IMR-90 (cell line): Measurements from ENCODE around the gene COA1. TPM values are rescaled to one million over a fixed set of nuclear protein-coding genes. Genes with fewer than 3 reads are reported as not detected.

Source experiments
- ATAC-seq: fragments of 200-7000 bp; cut with Tn5 transposase; 2 replicates; pipeline ENCODE4 v1.9.1; 2020; ENCODE audit warnings: low read depth, mild to moderate bottlenecking, moderate library complexity
- BruUV-seq: library from RNA; stranded (reverse); fragments of 400-500 nt; replicated peaks from 2 replicates; lab custom pipeline; 2021; lab: Mats Ljungman, UMichigan
- CTCF ChIA-PET: fragments of 300-600 bp; formaldehyde crosslinking; extraction: SDS; loops from one replicate; lab custom pipeline; 2021; ENCODE audit warnings: antibody characterized with exemption; lab: Yijun Ruan, JAX
- POLR2A ChIA-PET: fragments of 300-600 bp; sonication (Branson Sonifier 250); formaldehyde crosslinking; loops from one replicate; lab custom pipeline; 2022; ENCODE audit warnings: antibody characterized with exemption; ENCODE audit not compliant: unreplicated experiment; lab: Charles Lee
- DNase-seq: peaks from one replicate; pipeline ENCODE4 v3.0.0; 2013
- H2AFZ ChIP-seq: replicated peaks from 2 replicates; pipeline ENCODE3; 2013; ENCODE audit warnings: low read length, mild to moderate bottlenecking; ENCODE audit not compliant: poor library complexity
- H2AK5ac ChIP-seq: 2 replicates; pipeline ENCODE4 v1.6.1; 2013; ENCODE audit warnings: low read depth, low read length, inconsistent platforms
- H2AK9ac ChIP-seq: replicated peaks from 2 replicates; pipeline ENCODE3; 2013; ENCODE audit warnings: mild to moderate bottlenecking, low read depth, low read length, moderate library complexity; ENCODE audit not compliant: poor library complexity
- H2BK120ac ChIP-seq: 2 replicates; pipeline ENCODE4 v1.6.1; 2013; ENCODE audit warnings: low read depth, low read length, inconsistent platforms
- H2BK15ac ChIP-seq: 3 replicates; pipeline ENCODE4 v1.6.1; 2013; ENCODE audit warnings: low read depth, low read length, inconsistent platforms
- H2BK20ac ChIP-seq: 2 replicates; pipeline ENCODE4 v1.6.1; 2013; ENCODE audit warnings: low read depth, mild to moderate bottlenecking, inconsistent platforms, low read length, moderate library complexity
- H2BK5ac ChIP-seq: 2 replicates; pipeline ENCODE4 v1.6.1; 2013; ENCODE audit warnings: mild to moderate bottlenecking, low read depth, low read length, inconsistent platforms; ENCODE audit not compliant: poor library complexity, severe bottlenecking
- H3K14ac ChIP-seq: replicated peaks from 2 replicates; pipeline ENCODE4 v1.6.1; 2013; ENCODE audit warnings: low read depth, low read length, inconsistent platforms
- H3K18ac ChIP-seq: 2 replicates; pipeline ENCODE4 v1.6.1; 2013; ENCODE audit warnings: low read depth, low read length, control low read depth
- H3K23ac ChIP-seq: 2 replicates; pipeline ENCODE4 v1.6.1; 2013; ENCODE audit warnings: low read depth, low read length, inconsistent platforms
- H3K27ac ChIP-seq: 2 replicates; pipeline ENCODE4 v1.5.1; 2013; ENCODE audit warnings: mild to moderate bottlenecking, control low read depth, low read length; ENCODE audit not compliant: insufficient read depth
- H3K27me3 ChIP-seq: 2 replicates; pipeline ENCODE4 v1.6.1; 2013; ENCODE audit warnings: low read length; ENCODE audit not compliant: control insufficient read depth, insufficient read depth
- H3K36me3 ChIP-seq: 2 replicates; pipeline ENCODE4 v1.6.1; 2013; ENCODE audit warnings: low read length, mixed read lengths; ENCODE audit not compliant: control insufficient read depth, insufficient read depth
- H3K4ac ChIP-seq: 2 replicates; pipeline ENCODE4 v1.6.1; 2013; ENCODE audit warnings: low read depth, low read length, inconsistent platforms
- H3K4me1 ChIP-seq: 2 replicates; pipeline ENCODE4 v1.6.1; 2013; ENCODE audit warnings: low read length, mixed read lengths; ENCODE audit not compliant: control insufficient read depth, insufficient read depth
- H3K4me2 ChIP-seq: 2 replicates; pipeline ENCODE4 v1.6.1; 2013; ENCODE audit warnings: low read depth, mild to moderate bottlenecking, control low read depth, low read length, moderate library complexity
- H3K4me3 ChIP-seq: 2 replicates; pipeline ENCODE4 v1.5.1; 2013; ENCODE audit warnings: low read depth, mild to moderate bottlenecking, control low read depth, low read length, moderate library complexity; ENCODE audit not compliant: insufficient read depth
- H3K56ac ChIP-seq: 2 replicates; pipeline ENCODE4 v1.6.1; 2013; ENCODE audit warnings: low read length, inconsistent platforms; ENCODE audit not compliant: insufficient read depth; ENCODE audit errors: extremely low read depth
- H3K79me1 ChIP-seq, 2 experiments: 2 replicates each; pipeline ENCODE4 v1.6.1; 2013; ENCODE audit warnings: low read length in 2 of 2, inconsistent platforms in 1 of 2, low read depth in 1 of 2
- H3K9ac ChIP-seq: 2 replicates; pipeline ENCODE4 v1.6.1; 2013; ENCODE audit warnings: low read depth, low read length, control low read depth
- H3K9me1 ChIP-seq: 2 replicates; pipeline ENCODE4 v1.6.1; 2013; ENCODE audit warnings: low read length, inconsistent platforms; ENCODE audit not compliant: insufficient read depth
- H3K9me3 ChIP-seq: 2 replicates; pipeline ENCODE4 v1.6.1; 2013; ENCODE audit warnings: low read length; ENCODE audit not compliant: control insufficient read depth, insufficient read depth
- H4K20me1 ChIP-seq: 2 replicates; pipeline ENCODE4 v1.6.1; 2013; ENCODE audit warnings: low read length, inconsistent platforms; ENCODE audit not compliant: insufficient read depth
- H4K5ac ChIP-seq: 2 replicates; pipeline ENCODE4 v1.6.1; 2013; ENCODE audit warnings: mild to moderate bottlenecking, low read depth, low read length, control low read depth
- H4K8ac ChIP-seq, 2 experiments: 2 replicates each; pipeline ENCODE4 v1.6.1; 2013; ENCODE audit warnings: low read depth in 2 of 2, low read length in 2 of 2, control low read depth in 1 of 2, inconsistent platforms in 1 of 2
- H4K91ac ChIP-seq: 2 replicates; pipeline ENCODE4 v1.6.1; 2013; ENCODE audit warnings: low read depth, low read length, inconsistent platforms; ENCODE audit not compliant: insufficient read depth
- BHLHE40 ChIP-seq: fragments of 150-350 bp; IDR thresholded peaks from 2 replicates; pipeline ENCODE4 v1.6.1; 2016; ENCODE audit warnings: mild to moderate bottlenecking, low read depth, low read length
- CEBPB ChIP-seq: IDR thresholded peaks from 2 replicates; pipeline ENCODE4 v1.6.1; 2012; ENCODE audit warnings: low read depth, low read length, improper control_type of control experiment
- CHD1 ChIP-seq: IDR thresholded peaks from 2 replicates; pipeline ENCODE4 v1.6.1; 2012; ENCODE audit warnings: low read depth, low read length, improper control_type of control experiment
- FOS ChIP-seq: fragments of 150-350 bp; IDR thresholded peaks from 2 replicates; pipeline ENCODE4 v1.6.1; 2016; ENCODE audit warnings: low read depth, low read length
- MAFK ChIP-seq: IDR thresholded peaks from 2 replicates; pipeline ENCODE4 v1.6.1; 2012; ENCODE audit warnings: low read depth, low read length, improper control_type of control experiment
- MXI1 ChIP-seq: IDR thresholded peaks from 2 replicates; pipeline ENCODE4 v1.6.1; 2012; ENCODE audit warnings: low read depth, mild to moderate bottlenecking, low read length, moderate library complexity, borderline replicate concordance
- NFE2L2 ChIP-seq: fragments of 150-350 bp; IDR thresholded peaks from 2 replicates; pipeline ENCODE4 v1.6.1; 2016; ENCODE audit warnings: low read depth, mild to moderate bottlenecking, low read length
- RAD21 ChIP-seq: IDR thresholded peaks from 2 replicates; pipeline ENCODE4 v1.6.1; 2012; ENCODE audit warnings: low read length, improper control_type of control experiment
- RFX5 ChIP-seq: IDR thresholded peaks from 2 replicates; pipeline ENCODE4 v1.8.0; 2012; ENCODE audit warnings: low read depth, mild to moderate bottlenecking, low read length, moderate library complexity
- SMC3 ChIP-seq: fragments of 150-350 bp; IDR thresholded peaks from 2 replicates; pipeline ENCODE4 v1.6.1; 2016; ENCODE audit warnings: low read depth, mild to moderate bottlenecking, antibody characterized with exemption, low read length, moderate library complexity
- WGBS, 2 experiments: methylation state at CpG; one replicate each; pipeline versions ENCODE4 v1.1.5 to v1.1.7; 2013; ENCODE audit warnings: missing lambda C conversion rate in 2 of 2; ENCODE audit not compliant: insufficient read length in 1 of 2; ENCODE audit errors: extremely low coverage in 2 of 2; 5-methylcytosine and 5-hydroxymethylcytosine counted together
- dilution Hi-C: fragments of 300-500 bp; cut with HindIII; formaldehyde crosslinking; loops from one replicate; pipeline ENCODE4 v1.14.3; 2018; ENCODE audit warnings: low sequenced_read_pairs; ENCODE audit not compliant: unreplicated experiment
- in situ Hi-C: fragments of 300-500 bp; cut with MboI; formaldehyde crosslinking; loops from 3 replicates; pipeline ENCODE4 v1.14.3; 2019; ENCODE audit warnings: low sequenced_read_pairs, inconsistent platforms, mixed read lengths
- intact Hi-C: fragments of 100-400 bp; cut with micrococcal nuclease; formaldehyde crosslinking; loops from 2 replicates; pipeline ENCODE4 v1.10.0; 2022
- polyA plus RNA-seq, 3 experiments: library from polyadenylated mRNA; depleted of rRNA; stranded (reverse); fragments of >200 nt; gene quantifications; 2 replicates each; pipeline ENCODE4 v1.2.3, GENCODE V29; 2012; ENCODE audit warnings: low replicate concordance in 1 of 3
- total RNA-seq: library from RNA; depleted of rRNA; stranded (reverse); fragments of >200 nt; gene quantifications from 2 replicates; pipeline ENCODE4 v1.2.3, GENCODE V29; 2012
- TF ChIP-seq, protein P1 (sequence below): fragments of 150-350 bp; IDR thresholded peaks from 2 replicates; pipeline ENCODE4 v1.6.1; 2016; ENCODE audit warnings: low read depth, mild to moderate bottlenecking, low read length, moderate library complexity, borderline replicate concordance

Gene COA1
- total and polyA plus RNA-seq, 2 of the 4 experiments (the other 2 are of a cell fraction), result 34.2 to 59.5 TPM

DNA sequence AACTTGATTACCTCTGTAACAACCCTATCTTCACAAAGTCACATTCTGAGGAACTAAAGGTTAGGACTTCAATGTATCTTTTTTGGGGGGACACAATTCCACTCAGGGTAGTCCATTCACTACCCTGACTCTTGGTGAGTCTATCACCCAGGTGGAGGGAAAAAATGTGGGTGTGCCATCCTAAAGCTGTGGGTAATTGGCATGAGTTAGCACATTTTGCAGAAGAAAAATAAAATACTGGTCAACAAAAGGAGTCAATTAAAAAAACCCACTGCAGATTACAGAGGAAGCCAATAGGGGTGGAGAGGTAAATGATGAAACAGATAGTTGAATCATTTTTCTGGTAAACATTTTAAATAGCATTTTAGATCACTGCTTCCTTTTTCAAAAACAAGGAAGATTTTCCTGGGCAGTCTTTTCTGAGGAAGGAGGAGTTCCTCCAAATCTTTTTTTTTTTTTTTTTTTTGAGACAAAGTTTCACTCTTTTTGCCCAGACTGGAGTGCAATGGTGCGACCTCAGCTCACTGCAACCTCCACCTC, 24.0 kb upstream of the COA1 start:
- Histone ChIP-seq H4K5ac (no peak overlapping the region), H3K4me1 (peaks cover 15% of the 10 kb centered on the region; the same call in 1 of the 2 replicates), H2AK9ac (no peak overlapping the region), H3K79me1 (no peaks in the 10 kb centered on the region), H3K4ac (no peak overlapping the region), H3K18ac (no peak overlapping the region), H3K36me3 (no peaks in the 10 kb centered on the region), H3K14ac (no peak overlapping the region), H3K4me2 (no peak overlapping the region), H2BK5ac (no peak overlapping the region), H2AFZ (no peak overlapping the region), H3K56ac (no peak overlapping the region), H3K4me3 (no peak overlapping the region), H2AK5ac (0 out of 2 replicates have a peak overlapping the region, but pooled peaks have one; percentile 26), H4K20me1 (no peaks in the 10 kb centered on the region), H2BK20ac (no peak overlapping the region), H3K9me1 (peaks cover 16% of the 10 kb centered on the region), H2BK15ac (no peak overlapping the region), H4K8ac (no peak overlapping the region), H4K91ac (no peak overlapping the region), H3K9ac (no peak overlapping the region), H3K9me3 (no peaks in the 10 kb centered on the region), H3K23ac (no peak overlapping the region), H3K27ac (no peak overlapping the region), H2BK120ac (no peak overlapping the region; the same call in 1 of the 2 replicates), H3K27me3 (peaks cover 8% of the 10 kb centered on the region)
- TF ChIP-seq MAFK (no peak), SMC3 (no peak), CEBPB (no peak), RFX5 (no peak), BHLHE40 (no peak), CHD1 (no peak), RAD21 (no peak), MXI1 (no peak), NFE2L2 (no peak), FOS (no peak)
- TF ChIP-seq, protein P1, sequence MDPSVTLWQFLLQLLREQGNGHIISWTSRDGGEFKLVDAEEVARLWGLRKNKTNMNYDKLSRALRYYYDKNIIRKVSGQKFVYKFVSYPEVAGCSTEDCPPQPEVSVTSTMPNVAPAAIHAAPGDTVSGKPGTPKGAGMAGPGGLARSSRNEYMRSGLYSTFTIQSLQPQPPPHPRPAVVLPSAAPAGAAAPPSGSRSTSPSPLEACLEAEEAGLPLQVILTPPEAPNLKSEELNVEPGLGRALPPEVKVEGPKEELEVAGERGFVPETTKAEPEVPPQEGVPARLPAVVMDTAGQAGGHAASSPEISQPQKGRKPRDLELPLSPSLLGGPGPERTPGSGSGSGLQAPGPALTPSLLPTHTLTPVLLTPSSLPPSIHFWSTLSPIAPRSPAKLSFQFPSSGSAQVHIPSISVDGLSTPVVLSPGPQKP, result no peak
- ChIA-PET POLR2A (interaction anchor here (0.7 kb wide), 1 partner anchor 71 kb away, joined by 3 read pairs; no protein-coding TSS in a partner anchor), CTCF (interaction anchor here (0.6 kb wide), 1 partner anchor 23 kb away, joined by 3 read pairs; no protein-coding TSS in a partner anchor)
- WGBS, 2 experiments, result no CpG with 5 or more reads among the region's 1 CpG
- dilution Hi-C loops (no loop called here), in situ Hi-C loops (no loop called here), intact Hi-C loops (no loop called here)
- no peak for DNase-seq
- no peak for ATAC-seq
- BruUV-seq, result no TSS peak
